HG02840 (cell line): ENCODE results near the gene VPS9D1.
A peak's percentile ranks its signal among the peaks of the same experiment; 100 is the strongest.
"Not testable (repeated sequence)": the region's sequence is repeated elsewhere in the genome, so short reads cannot be mapped to it uniquely, and the experiment has no call there.

ENCODE experiments used
- ATAC-seq: cut with Tn5 transposase; IDR thresholded peaks from one replicate; pipeline ENCODE4 v1.9.1; 2021; ENCODE audit warnings: mild to moderate bottlenecking, moderate library complexity, moderate number of reproducible peaks; ENCODE audit not compliant: unreplicated experiment, low FRiP score

The VPS9D1 gene

GRCh38 chr16:89695086-89695874 lies 25.4 kb downstream of the VPS9D1 start:
- ATAC-seq, result no peak

- not testable (repeated sequence) for ATAC-seq
Measured at GRCh38 chr16:89694784-89695085, 26.0 kb downstream of the VPS9D1 start.

- no peak for ATAC-seq
Measured at GRCh38 chr16:89693931-89694783, 26.5 kb downstream of the VPS9D1 start.

- no peak for ATAC-seq
Measured at GRCh38 chr16:89693289-89693731, 27.4 kb downstream of the VPS9D1 start.

GRCh38 chr16:89691986-89692569 lies 28.6 kb downstream of the VPS9D1 start:
- ATAC-seq, result no peak

GRCh38 chr16:89691231-89691985 lies 29.3 kb downstream of the VPS9D1 start:
- no peak for ATAC-seq

- ATAC-seq, result no peak
Measured at GRCh38 chr16:89690392-89690901, 30.3 kb downstream of the VPS9D1 start.

- not testable (repeated sequence) for ATAC-seq
Measured at GRCh38 chr16:89689621-89690020, 31.1 kb downstream of the VPS9D1 start.

- ATAC-seq, result no peak
Measured at GRCh38 chr16:89689142-89689541, 31.6 kb downstream of the VPS9D1 start.

GRCh38 chr16:89688395-89688794 lies 32.3 kb downstream of the VPS9D1 start:
- ATAC-seq, result no peak

GRCh38 chr16:89687092-89687940 lies 33.4 kb downstream of the VPS9D1 start:
- ATAC-seq, result peak; percentile 33

- peak; percentile 81 for ATAC-seq
Measured at GRCh38 chr16:89686520-89687091, 34.1 kb downstream of the VPS9D1 start, which contains the start of gene CDK10. TSS of gene CDK10 (plus strand) at chr16:89686689. CDS start at chr16:89686711, 22 bp downstream.

GRCh38 chr16:89685916-89686315 lies 34.8 kb downstream of the VPS9D1 start:
- no peak for ATAC-seq

- no peak for ATAC-seq
Measured at GRCh38 chr16:89678258-89678657, 42.4 kb downstream of the VPS9D1 start.

- ATAC-seq, result no peak
Measured at GRCh38 chr16:89672177-89672941, 48.3 kb downstream of the VPS9D1 start.

- ATAC-seq, result not testable (repeated sequence)
Measured at GRCh38 chr16:89671565-89671964, 49.1 kb downstream of the VPS9D1 start.

- ATAC-seq, result no peak
Measured at GRCh38 chr16:89670496-89671431, 49.9 kb downstream of the VPS9D1 start.
